DOHH2 (cell line): Measurements from ENCODE around the gene CDCP1.

Experiments
- EZH2phosphoT487 ChIP-seq: fragments of 200-600 bp; sonication (generic); IDR thresholded peaks from 2 replicates; pipeline ENCODE4 v1.6.1; 2017; ENCODE audit warnings: borderline replicate concordance, mild to moderate bottlenecking, antibody characterized with exemption, low read length, moderate library complexity, mixed read lengths
- TF ChIP-seq, protein P1 (sequence below): fragments of 200-600 bp; sonication (generic); IDR thresholded peaks from one replicate; pipeline ENCODE4 v1.5.1; 2014; ENCODE audit warnings: antibody characterized with exemption, mild to moderate bottlenecking, low read depth, low read length; ENCODE audit not compliant: poor library complexity, severe bottlenecking

DNA sequence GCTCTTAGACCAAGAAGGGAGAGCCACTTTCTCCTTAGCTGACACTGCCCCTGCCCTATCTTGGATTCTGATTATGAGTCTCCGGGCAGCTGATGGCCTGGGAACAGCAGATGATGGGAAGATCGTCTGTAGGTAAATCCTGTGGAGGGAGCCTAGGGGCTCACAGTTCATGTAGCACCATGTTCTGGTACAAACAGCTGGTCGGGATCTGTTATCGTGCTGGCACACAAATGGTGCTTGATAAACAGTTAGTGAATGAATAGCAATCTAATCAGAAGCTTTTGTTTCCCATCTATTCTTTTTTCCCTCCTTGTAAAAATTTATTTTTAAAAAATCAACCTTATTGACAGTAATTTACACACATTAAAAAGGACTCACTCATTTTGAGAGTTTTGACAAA lies 26.8 kb downstream of the CDCP1 start:
- TF ChIP-seq, protein P1, sequence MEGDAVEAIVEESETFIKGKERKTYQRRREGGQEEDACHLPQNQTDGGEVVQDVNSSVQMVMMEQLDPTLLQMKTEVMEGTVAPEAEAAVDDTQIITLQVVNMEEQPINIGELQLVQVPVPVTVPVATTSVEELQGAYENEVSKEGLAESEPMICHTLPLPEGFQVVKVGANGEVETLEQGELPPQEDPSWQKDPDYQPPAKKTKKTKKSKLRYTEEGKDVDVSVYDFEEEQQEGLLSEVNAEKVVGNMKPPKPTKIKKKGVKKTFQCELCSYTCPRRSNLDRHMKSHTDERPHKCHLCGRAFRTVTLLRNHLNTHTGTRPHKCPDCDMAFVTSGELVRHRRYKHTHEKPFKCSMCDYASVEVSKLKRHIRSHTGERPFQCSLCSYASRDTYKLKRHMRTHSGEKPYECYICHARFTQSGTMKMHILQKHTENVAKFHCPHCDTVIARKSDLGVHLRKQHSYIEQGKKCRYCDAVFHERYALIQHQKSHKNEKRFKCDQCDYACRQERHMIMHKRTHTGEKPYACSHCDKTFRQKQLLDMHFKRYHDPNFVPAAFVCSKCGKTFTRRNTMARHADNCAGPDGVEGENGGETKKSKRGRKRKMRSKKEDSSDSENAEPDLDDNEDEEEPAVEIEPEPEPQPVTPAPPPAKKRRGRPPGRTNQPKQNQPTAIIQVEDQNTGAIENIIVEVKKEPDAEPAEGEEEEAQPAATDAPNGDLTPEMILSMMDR, result no peak
- TF ChIP-seq EZH2phosphoT487, result no peak
